Tibial artery (tissue), 4 donors: Measurements from ENCODE around the gene TPGS2.
"Not testable (repeated sequence)": the region's sequence is repeated elsewhere in the genome, so short reads cannot be mapped to it uniquely, and the experiment has no call there.

Experiments
- DNase-seq, 2 donors: peaks; one replicate each; pipeline ENCODE4 v3.0.0-alpha.2; 2019
- H3K27ac ChIP-seq, 2 donors: fragments of 200-600 bp; sonication (generic) in 1 of 2; 1 replicate in 1 of 2; 2 replicates in 1 of 2; pipeline ENCODE4 v1.5.1; 2018 to 2019; ENCODE audit warnings: mild to moderate bottlenecking in 1 of 2
- H3K27me3 ChIP-seq, 2 donors: fragments of 200-600 bp; sonication (generic) in 1 of 2; one replicate each; pipeline versions ENCODE4 v1.5.1 to v1.6.0; 2016 to 2019
- H3K36me3 ChIP-seq, 3 donors: fragments of 200-600 bp; sonication (generic) in 2 of 3; one replicate each; pipeline ENCODE4 v1.5.1; 2016 to 2019; ENCODE audit warnings: mild to moderate bottlenecking in 2 of 3
- H3K4me1 ChIP-seq, 4 donors: fragments of 200-600 bp; sonication (generic) in 2 of 4; 1 replicate in 3 of 4; 2 replicates in 1 of 4; pipeline ENCODE4 v1.5.1; 2016 to 2019
- H3K4me3 ChIP-seq, 2 donors: fragments of 200-600 bp; sonication (generic) in 1 of 2; 1 replicate in 1 of 2; 2 replicates in 1 of 2; pipeline ENCODE4 v1.5.1; 2018 to 2019; ENCODE audit warnings: mild to moderate bottlenecking in 2 of 2
- H3K9me3 ChIP-seq, 3 donors: fragments of 200-600 bp; sonication (generic) in 1 of 3; one replicate each; pipeline ENCODE4 v1.5.1; 2016 to 2019
- CTCF ChIP-seq, 2 experiments: fragments of 200-600 bp in 1 of 2; fragments of 450-650 bp in 1 of 2; IDR thresholded peaks; one replicate each; pipeline ENCODE4 v1.5.1; 2017 to 2019; ENCODE audit warnings: antibody characterized with exemption in 2 of 2, mild to moderate bottlenecking in 1 of 2, moderate library complexity in 1 of 2
- intact Hi-C: fragments of 100-400 bp; cut with DNase I; formaldehyde crosslinking; loops from one replicate; pipeline ENCODE4 v1.15.0; 2023; ENCODE audit warnings: low total_unique reads

The TPGS2 gene

GRCh38 chr18:36769172-36769571 is 59.6 kb downstream of the TPGS2 start:
- no peak overlapping the region for H3K4me3 ChIP-seq
- no peak for TF ChIP-seq CTCF (IDR thresholded peaks at IDR 0.05)
- H3K27me3 ChIP-seq, result no peaks in the 10 kb centered on the region
- no peaks in the 10 kb centered on the region for H3K9me3 ChIP-seq
- peaks cover 0 to 16% (median 15%) of the 10 kb centered on the region in 3 donors for H3K36me3 ChIP-seq
- no peak overlapping the region for H3K27ac ChIP-seq
- intact Hi-C loops, result no loop called here
- no peaks in the 10 kb centered on the region for H3K4me1 ChIP-seq
- DNase-seq, result no peak

GRCh38 chr18:36766836-36767235 is 62.0 kb downstream of the TPGS2 start:
- Histone ChIP-seq H3K27me3 (no peaks in the 10 kb centered on the region), H3K27ac (no peak overlapping the region), H3K36me3 (peaks cover under 1 to 21% (median 16%) of the 10 kb centered on the region in 3 donors), H3K9me3 (no peaks in the 10 kb centered on the region), H3K4me1 (no peaks in the 10 kb centered on the region), H3K4me3 (no peak overlapping the region)
- no peak for TF ChIP-seq CTCF (IDR thresholded peaks at IDR 0.05)
- DNase-seq, result no peak
- intact Hi-C loops, result no loop called here

GRCh38 chr18:36762965-36763364 is 65.8 kb downstream of the TPGS2 start:
- H3K36me3 ChIP-seq, result peaks cover 16 to 26% (median 23%) of the 10 kb centered on the region in 3 donors
- H3K4me3 ChIP-seq, H3K27ac ChIP-seq, DNase-seq, H3K27me3 ChIP-seq, H3K9me3 ChIP-seq, H3K4me1 ChIP-seq, intact Hi-C loops: not testable (repeated sequence)

- H3K27ac ChIP-seq, result no peak overlapping the region
- no peaks in the 10 kb centered on the region for H3K4me1 ChIP-seq
- DNase-seq, result no peak
- no peaks in the 10 kb centered on the region for H3K9me3 ChIP-seq
- no peak for TF ChIP-seq CTCF (IDR thresholded peaks at IDR 0.05)
- H3K4me3 ChIP-seq, result no peak overlapping the region
- H3K36me3 ChIP-seq, result peaks cover 16 to 26% (median 23%) of the 10 kb centered on the region in 3 donors
- no peaks in the 10 kb centered on the region for H3K27me3 ChIP-seq
- intact Hi-C loops, result no loop called here
These were observed 66.7 kb downstream of the TPGS2 start for GRCh38 chr18:36762074-36762473.

GRCh38 chr18:36761186-36761698 is 67.6 kb downstream of the TPGS2 start:
- H3K27me3 ChIP-seq, result no peaks in the 10 kb centered on the region

GRCh38 chr18:36760598-36760997 is 68.2 kb downstream of the TPGS2 start:
- no peak for DNase-seq
- Histone ChIP-seq H3K27me3 (no peaks in the 10 kb centered on the region), H3K4me1 (peaks cover 0 to 9% (median 4%) of the 10 kb centered on the region in 4 donors), H3K36me3 (peaks cover 16 to 26% (median 23%) of the 10 kb centered on the region in 3 donors), H3K27ac (no peak overlapping the region), H3K9me3 (no peaks in the 10 kb centered on the region), H3K4me3 (no peak overlapping the region)
- intact Hi-C loops, result no loop called here
- no peak for TF ChIP-seq CTCF (IDR thresholded peaks at IDR 0.05)

More at GRCh38 chr18:36761186-36761698, 67.6 kb downstream of the TPGS2 start:
- intact Hi-C loops, result no loop called here
- Histone ChIP-seq H3K4me3 (no peak overlapping the region), H3K27ac (no peak overlapping the region), H3K4me1 (peaks cover 0 to 8% (median 4%) of the 10 kb centered on the region in 4 donors), H3K9me3 (no peaks in the 10 kb centered on the region), H3K36me3 (peaks cover 16 to 26% (median 23%) of the 10 kb centered on the region in 3 donors)
- DNase-seq, result no peak
- TF ChIP-seq CTCF (IDR thresholded peaks at IDR 0.05), result no peak
